ENCODE results near the gene USP44. TPM values are rescaled to one million over a fixed set of nuclear protein-coding genes. Genes with fewer than 3 reads are reported as not detected.

The USP44 gene
- total and polyA plus RNA-seq, 2 of the 13 experiments (the other 11 are each of a cell fraction or from before 2014, with no cell fraction given): 0.05 to 0.07 TPM

DNA sequence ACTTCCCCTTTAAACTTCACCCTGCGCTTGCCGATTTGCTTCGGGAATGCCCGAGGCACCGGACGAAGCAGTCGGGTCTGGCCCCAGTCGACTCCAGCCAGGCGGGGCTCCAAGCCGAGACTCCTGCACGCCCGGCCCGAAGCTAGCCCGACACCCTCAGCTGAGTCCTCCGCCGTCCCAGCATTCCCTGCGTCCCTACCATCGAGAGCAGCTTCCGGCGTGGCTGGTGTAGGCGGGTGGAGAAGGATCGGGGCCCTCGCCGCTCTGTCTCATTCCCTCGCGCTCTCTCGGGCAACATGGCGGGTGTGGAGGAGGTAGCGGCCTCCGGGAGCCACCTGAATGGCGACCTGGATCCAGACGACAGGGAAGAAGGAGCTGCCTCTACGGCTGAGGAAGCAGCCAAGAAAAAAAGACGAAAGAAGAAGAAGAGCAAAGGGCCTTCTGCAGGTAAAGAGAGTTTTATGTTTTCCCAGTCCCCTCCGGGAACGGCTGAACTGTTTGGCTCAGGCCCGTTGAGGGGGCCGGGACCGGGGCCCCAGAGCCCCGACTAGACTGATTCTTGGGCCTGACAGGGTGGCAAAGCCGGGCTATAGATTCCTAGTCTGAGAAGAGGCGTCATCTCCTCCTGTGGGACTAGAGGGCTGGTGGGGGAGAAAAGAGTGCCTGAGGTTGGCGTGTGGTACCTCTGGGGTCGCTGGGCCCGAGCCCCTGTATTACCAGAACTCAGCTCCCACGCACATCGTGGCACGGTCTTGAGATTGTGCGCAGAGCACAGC lies 77.2 kb downstream of the USP44 start, which contains the start of gene METAP2 (continued):
- TF ChIP-seq, protein P1, sequence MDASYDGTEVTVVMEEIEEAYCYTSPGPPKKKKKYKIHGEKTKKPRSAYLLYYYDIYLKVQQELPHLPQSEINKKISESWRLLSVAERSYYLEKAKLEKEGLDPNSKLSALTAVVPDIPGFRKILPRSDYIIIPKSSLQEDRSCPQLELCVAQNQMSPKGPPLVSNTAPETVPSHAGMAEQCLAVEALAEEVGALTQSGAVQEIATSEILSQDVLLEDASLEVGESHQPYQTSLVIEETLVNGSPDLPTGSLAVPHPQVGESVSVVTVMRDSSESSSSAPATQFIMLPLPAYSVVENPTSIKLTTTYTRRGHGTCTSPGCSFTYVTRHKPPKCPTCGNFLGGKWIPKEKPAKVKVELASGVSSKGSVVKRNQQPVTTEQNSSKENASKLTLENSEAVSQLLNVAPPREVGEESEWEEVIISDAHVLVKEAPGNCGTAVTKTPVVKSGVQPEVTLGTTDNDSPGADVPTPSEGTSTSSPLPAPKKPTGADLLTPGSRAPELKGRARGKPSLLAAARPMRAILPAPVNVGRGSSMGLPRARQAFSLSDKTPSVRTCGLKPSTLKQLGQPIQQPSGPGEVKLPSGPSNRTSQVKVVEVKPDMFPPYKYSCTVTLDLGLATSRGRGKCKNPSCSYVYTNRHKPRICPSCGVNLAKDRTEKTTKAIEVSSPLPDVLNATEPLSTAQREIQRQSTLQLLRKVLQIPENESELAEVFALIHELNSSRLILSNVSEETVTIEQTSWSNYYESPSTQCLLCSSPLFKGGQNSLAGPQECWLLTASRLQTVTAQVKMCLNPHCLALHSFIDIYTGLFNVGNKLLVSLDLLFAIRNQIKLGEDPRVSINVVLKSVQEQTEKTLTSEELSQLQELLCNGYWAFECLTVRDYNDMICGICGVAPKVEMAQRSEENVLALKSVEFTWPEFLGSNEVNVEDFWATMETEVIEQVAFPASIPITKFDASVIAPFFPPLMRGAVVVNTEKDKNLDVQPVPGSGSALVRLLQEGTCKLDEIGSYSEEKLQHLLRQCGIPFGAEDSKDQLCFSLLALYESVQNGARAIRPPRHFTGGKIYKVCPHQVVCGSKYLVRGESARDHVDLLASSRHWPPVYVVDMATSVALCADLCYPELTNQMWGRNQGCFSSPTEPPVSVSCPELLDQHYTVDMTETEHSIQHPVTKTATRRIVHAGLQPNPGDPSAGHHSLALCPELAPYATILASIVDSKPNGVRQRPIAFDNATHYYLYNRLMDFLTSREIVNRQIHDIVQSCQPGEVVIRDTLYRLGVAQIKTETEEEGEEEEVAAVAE (CRISPR knock-in tag; IDR thresholded peaks at IDR 0.05; ENCODE audit: borderline replicate concordance): peak; percentile 70; the same call in 1 of the 2 replicates
- TF ChIP-seq FOSL1 (CRISPR knock-in tag; IDR thresholded peaks at IDR 0.05; ENCODE audit: borderline replicate concordance) (no peak), ZNF337 (CRISPR knock-in tag; IDR thresholded peaks at IDR 0.05; ENCODE audit: borderline replicate concordance, low read depth) (no peak), KAT8 (CRISPR knock-in tag; IDR thresholded peaks at IDR 0.05) (peak; percentile 96), ZKSCAN5 (CRISPR knock-in tag; IDR thresholded peaks at IDR 0.05) (no peak), GZF1 (CRISPR knock-in tag; IDR thresholded peaks at IDR 0.05) (peak; percentile 76), THAP8 (CRISPR knock-in tag; IDR thresholded peaks at IDR 0.05; ENCODE audit: borderline replicate concordance) (peak; percentile 21; the same call in 1 of the 2 replicates), ZNF564 (CRISPR knock-in tag; IDR thresholded peaks at IDR 0.05) (no peak), RFX3 (CRISPR knock-in tag; IDR thresholded peaks at IDR 0.05) (no peak), IRF2 (CRISPR knock-in tag; IDR thresholded peaks at IDR 0.05) (peak; percentile 95; the same call in 1 of the 2 replicates), EEA1 (CRISPR knock-in tag; IDR thresholded peaks at IDR 0.05; ENCODE audit: borderline replicate concordance) (no peak), E2F1 (CRISPR knock-in tag; IDR thresholded peaks at IDR 0.05) (peak; percentile 67; the same call in 1 of the 2 replicates), ZNF615 (CRISPR knock-in tag; IDR thresholded peaks at IDR 0.05; ENCODE audit: borderline replicate concordance) (peak; percentile 75; the same call in 1 of the 2 replicates), RAD21 (CRISPR knock-in tag; IDR thresholded peaks at IDR 0.05) (0 out of 2 replicates have a peak, but pooled peaks have one; percentile 38), MAFF (IDR thresholded peaks at IDR 0.05; ENCODE audit: low read depth, low read length) (no peak)
- TF ChIP-seq, protein P2, sequence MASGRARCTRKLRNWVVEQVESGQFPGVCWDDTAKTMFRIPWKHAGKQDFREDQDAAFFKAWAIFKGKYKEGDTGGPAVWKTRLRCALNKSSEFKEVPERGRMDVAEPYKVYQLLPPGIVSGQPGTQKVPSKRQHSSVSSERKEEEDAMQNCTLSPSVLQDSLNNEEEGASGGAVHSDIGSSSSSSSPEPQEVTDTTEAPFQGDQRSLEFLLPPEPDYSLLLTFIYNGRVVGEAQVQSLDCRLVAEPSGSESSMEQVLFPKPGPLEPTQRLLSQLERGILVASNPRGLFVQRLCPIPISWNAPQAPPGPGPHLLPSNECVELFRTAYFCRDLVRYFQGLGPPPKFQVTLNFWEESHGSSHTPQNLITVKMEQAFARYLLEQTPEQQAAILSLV (CRISPR knock-in tag; IDR thresholded peaks at IDR 0.05; ENCODE audit: borderline replicate concordance): peak; percentile 52; the same call in 1 of the 2 replicates
- TF ChIP-seq, protein P3, sequence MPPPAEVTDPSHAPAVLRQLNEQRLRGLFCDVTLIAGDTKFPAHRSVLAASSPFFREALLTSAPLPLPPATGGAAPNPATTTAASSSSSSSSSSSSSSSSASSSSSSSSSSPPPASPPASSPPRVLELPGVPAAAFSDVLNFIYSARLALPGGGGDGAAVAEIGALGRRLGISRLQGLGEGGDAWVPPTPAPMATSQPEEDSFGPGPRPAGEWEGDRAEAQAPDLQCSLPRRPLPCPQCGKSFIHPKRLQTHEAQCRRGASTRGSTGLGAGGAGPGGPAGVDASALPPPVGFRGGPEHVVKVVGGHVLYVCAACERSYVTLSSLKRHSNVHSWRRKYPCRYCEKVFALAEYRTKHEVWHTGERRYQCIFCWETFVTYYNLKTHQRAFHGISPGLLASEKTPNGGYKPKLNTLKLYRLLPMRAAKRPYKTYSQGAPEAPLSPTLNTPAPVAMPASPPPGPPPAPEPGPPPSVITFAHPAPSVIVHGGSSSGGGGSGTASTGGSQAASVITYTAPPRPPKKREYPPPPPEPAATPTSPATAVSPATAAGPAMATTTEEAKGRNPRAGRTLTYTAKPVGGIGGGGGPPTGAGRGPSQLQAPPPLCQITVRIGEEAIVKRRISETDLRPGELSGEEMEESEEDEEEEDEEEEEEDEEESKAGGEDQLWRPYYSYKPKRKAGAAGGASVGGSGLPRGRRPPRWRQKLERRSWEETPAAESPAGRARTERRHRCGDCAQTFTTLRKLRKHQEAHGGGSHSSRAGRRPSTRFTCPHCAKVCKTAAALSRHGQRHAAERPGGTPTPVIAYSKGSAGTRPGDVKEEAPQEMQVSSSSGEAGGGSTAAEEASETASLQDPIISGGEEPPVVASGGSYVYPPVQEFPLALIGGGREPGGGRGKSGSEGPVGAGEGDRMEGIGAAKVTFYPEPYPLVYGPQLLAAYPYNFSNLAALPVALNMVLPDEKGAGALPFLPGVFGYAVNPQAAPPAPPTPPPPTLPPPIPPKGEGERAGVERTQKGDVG (CRISPR knock-in tag; IDR thresholded peaks at IDR 0.05; ENCODE audit: borderline replicate concordance): no peak

All from HepG2 (cell line).